HK-2 (cell line): Measurements from ENCODE around the gene CENPV.
A peak's percentile ranks its signal among the peaks of the same experiment; 100 is the strongest.
"Not testable (repeated sequence)": the region's sequence is repeated elsewhere in the genome, so short reads cannot be mapped to it uniquely, and the experiment has no call there.

Source experiments
- DNase-seq: peaks from one replicate; pipeline ENCODE4 v3.0.0-alpha.2; 2018; ENCODE audit not compliant: unreplicated experiment

Gene CENPV

DNA sequence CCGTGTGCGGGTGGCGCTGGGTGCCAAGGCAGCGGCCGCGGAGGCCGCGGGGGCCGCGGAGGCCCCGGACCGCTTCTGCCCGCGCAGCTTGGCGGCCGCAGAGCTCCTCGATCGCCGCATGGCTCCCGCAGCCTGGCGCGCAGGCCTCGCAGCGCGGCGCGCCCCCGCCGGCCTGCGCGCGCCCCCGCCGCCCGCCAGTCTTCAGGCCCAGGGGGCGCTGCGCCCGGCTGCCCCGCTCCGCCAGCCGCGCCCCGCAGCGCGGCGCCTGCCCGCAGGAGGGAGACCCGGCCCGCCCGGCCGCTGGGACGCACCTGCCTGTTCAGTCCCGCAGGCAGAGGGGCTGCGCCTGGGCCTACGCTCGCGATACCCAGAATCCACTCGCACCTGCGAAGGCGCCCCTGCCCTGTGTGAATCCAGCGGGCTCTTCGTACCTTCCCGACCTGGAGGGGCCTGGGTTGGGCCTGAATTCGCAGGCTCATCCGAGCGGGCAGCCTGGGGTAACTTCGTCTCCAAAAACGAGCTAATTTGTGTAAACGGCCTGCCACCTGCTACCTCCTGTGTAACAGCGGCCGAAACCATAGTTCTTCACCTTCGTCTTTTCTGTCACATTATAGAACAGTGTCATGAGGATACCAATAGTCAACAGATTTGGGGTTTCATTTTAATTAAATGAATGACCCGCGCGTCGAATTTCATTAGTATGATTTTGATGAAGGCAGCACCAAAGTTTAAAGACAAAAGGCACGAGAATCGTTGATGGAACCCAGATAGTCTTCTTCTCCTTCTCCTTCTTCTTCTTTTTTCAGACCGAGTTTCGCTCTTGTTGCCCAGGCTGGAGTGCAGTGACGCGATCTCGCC lies at the start of gene CENPV:
Gene CENPV (minus strand): TSS at position 153 of the 858 bp plus-strand sequence. CDS start 33 bp downstream, at position 120.
- DNase-seq: no peak

DNA sequence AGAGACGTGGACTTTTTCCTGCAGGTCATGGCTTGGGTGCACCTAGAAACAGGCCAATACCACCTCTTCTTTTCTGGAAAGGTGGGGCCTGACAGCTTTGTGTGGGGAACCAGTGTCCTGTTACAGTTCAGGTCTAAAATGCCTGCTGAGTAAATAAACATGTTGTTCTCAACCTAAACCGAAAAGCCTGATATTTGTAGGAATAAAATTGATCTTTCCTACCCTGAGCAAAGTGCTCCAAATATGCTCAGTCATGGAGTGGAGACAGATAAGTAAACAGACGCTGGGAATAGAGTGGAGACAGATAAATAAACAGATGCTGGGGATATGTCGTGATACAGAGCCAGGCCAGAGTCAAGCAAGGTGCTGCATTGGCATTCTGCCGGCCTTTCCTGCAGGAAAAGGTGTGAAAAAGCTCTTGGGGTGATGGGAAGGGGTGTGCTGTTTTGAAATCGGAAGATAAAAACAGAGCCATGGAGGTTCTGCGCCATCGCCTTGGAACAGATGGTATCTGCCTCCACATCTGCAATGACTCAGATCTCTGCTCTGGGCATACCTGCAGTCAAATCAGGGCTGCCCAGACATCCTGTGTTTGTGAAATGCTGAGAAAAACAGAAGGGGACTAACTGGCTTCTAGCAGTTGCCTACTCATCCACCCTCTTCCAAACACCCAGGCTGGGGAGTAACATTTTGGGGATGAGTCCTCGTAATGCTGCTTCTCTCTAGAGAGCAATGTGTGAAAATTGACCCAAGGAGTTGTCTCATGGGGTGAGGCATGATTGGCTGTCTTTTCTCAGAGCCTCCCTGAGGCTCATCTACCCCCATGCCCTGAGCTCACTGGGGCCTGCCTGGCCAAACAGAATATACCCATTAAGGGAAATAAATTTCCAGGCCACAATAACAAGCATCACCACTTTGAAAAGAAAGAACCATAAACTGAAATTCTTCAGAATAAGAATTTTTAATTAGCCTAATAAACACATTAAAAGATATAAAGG lies 45.3 kb upstream of the CENPV start:
- DNase-seq: no peak

DNA sequence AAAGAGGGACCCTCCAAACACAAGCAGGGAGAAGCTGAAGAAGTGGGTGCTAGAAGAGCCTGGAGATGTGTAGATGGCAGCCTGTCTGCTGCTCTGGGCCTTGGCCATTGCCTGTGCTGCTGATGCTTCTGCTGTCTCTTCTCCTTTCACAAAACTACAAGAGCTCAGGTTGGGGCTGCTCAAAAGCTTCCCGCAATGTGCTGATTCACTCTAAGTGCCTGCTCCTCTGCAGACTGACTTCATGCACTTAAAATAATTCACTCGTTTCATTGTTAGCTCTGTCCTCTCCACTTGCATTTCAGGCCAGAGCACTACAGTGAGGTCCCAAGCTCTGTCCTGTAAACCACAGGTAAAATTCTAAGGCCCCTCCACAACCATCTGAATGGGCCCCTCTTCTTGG lies 43.4 kb upstream of the CENPV start:
- DNase-seq: not testable (repeated sequence)

DNA sequence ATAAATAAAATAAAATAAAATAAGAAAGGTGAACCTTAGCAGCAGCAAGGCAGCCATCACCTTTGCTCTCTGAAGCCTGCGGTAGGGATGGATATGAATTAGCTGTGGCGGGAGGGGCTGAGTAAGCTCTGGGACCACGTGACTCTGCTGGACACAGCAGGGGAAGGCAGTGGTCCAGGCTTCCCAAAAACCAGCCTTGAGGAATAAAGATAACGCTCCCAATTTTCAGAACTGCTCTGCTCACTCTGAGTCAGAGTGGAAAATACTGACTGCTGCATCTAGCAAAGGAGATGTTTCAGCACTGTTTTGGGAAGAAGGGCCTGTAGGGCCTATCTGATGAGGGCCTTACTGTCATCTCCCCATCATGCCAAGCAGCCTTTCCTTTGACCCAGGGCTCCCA lies 42.6 kb upstream of the CENPV start:
- not testable (repeated sequence) for DNase-seq

DNA sequence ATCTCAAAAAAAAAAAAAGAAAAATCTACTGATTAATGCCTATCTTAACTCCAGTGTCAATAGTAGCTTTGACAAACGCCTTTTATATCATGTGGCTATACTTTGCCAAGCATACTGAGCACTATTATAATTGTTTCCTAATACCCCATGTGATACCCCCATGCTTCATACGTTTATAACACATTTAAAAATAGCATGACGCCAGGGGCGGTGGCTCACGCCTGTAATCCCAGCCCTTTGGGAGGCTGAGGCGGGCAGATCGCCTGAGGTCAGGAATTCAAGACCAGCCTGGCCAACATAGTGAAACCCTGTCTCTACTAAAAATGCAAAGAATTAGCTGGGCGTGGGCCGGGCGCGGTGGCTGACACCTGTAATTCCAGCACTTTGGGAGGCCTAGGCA lies 39.2 kb upstream of the CENPV start:
- DNase-seq: not testable (repeated sequence)

DNA sequence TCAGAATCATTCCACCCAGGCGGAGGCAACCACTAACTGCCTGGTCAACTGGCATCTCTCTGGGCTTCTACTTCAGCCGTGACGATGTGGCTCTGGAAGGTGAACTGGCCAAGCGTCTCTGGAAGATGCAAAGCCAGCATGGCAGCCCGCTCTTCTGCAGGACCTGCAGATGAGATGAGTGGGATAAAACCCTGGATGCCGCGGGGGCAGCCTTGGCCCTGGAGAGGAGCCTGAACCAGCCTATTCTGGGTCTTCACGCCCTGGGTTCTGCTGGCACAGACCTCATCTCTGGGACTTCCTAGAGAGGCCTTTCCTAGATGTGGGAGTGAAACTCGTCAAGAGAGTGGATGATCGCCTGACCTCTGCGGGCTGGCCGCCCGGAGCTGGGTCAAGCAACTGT lies 38.2 kb upstream of the CENPV start:
- DNase-seq: no peak

DNA sequence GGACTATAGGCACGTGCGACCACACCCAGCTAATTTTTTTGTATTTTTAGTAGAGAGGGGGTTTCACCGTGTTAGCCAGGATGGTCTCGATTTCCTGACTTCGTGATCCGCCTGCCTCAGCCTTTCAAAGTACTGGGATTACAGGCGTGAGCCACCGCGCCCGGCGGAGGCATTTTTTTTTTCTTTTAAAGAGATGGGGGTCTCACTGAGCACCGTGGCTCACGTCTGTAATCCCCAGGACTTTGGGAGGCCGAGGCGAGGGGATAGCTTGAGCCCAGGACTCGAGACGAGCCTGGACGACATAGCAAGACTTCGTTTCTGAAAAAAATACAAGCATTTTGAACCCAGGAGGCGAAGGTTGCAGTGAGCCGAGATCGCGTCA lies 32.8 kb upstream of the CENPV start:
- not testable (repeated sequence) for DNase-seq

DNA sequence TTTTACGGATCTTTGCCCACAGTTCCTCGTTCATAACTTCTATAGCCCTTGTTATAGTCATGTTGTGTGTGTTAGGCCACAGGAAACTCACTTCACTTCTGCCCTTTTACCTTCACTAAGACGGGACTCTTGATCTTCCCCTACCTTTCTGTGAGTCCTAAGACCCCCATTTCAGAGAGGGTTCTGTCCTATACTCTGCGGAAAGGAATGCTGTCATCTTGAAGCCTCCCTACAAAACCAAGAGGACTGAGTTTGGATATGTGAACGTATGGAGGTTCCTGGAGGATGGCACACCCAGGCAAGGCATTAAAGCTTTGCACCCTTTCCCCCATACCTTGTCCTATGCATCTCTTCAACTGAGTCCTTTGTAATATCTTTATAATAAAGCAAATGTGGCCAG lies 31.3 kb upstream of the CENPV start:
- no peak for DNase-seq

DNA sequence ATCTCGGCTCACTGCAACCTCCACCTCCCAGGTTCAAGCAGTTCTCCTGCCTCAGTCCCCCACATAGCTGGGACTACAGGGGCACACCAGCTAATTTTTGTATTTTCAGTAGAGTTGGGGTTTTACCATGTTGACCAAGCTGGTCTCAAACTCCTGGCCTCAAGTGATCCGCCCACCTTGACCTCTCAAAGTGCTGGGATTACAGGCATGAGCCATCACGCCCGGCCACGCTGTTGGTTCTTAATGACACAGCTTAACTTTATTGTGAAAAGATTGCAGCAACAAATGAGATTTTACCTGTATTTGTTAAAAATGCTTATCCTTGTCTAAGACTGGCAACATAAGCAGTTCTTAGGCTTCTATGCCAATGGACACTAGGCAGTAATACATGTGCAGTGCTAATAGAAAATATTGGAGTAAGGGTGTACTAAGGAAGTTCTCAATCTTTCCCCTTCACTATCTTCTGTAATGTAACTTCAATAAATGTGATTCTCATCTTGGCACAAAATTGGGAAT lies 30.6 kb upstream of the CENPV start:
- no peak for DNase-seq

DNA sequence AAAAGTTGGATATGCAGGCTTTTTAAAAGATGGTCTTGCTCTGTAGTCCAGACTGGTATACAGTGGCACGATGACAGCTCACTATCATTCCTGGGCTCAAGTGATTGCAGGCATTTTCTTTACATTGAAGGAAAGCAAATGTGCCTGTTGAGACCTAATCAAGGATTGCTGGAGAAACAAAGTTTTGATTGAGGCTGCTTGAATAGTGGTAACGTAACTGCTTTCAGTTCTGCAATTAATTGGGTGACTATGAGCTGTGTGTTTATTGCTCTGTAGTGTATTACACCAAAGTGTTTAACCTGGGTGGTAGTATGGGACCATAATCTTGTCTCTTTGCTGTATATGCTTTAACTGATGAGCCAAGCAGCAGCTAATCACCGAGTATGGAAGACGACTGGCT lies 29.9 kb upstream of the CENPV start:
- no peak for DNase-seq

DNA sequence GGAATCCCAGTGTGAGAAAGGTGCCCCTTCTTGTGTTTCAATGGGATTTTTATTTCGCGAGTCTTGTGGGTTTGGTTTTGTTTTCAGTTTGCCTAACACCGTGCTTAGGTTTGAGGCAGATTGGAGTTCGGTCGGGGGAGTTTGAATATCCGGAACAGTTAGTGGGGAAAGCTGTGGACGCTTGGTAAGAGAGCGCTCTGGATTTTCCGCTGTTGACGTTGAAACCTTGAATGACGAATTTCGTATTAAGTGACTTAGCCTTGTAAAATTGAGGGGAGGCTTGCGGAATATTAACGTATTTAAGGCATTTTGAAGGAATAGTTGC lies 28.2 kb upstream of the CENPV start:
- DNase-seq: no peak

DNA sequence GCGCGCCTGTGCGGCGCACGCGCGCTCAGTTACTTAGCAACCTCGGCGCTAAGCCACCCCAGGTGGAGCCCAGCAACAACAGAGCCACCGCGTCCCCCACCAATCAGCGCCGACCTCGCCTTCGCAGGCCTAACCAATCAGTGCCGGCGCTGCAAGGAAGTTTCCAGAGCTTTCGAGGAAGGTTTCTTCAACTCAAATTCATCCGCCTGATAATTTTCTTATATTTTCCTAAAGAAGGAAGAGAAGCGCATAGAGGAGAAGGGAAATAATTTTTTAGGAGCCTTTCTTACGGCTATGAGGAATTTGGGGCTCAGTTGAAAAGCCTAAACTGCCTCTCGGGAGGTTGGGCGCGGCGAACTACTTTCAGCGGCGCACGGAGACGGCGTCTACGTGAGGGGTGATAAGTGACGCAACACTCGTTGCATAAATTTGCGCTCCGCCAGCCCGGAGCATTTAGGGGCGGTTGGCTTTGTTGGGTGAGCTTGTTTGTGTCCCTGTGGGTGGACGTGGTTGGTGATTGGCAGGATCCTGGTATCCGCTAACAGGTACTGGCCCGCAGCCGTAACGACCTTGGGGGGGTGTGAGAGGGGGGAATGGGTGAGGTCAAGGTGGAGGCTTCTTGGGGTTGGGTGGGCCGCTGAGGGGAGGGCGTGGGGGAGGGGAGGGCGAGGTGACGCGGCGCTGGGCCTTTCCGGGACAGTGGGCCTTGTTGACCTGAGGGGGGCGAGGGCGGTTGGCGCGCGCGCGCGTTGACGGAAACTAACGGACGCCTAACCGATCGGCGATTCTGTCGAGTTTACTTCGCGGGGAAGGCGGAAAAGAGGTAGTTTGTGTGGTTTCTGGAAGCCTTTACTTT lies 27.6 kb upstream of the CENPV start, which contains the start of gene UBB:
Gene UBB (plus strand): TSS at position 452 of the 856 bp plus-strand sequence. CDS start 817 bp downstream, outside the sequence.
- DNase-seq: peak; percentile 94

DNA sequence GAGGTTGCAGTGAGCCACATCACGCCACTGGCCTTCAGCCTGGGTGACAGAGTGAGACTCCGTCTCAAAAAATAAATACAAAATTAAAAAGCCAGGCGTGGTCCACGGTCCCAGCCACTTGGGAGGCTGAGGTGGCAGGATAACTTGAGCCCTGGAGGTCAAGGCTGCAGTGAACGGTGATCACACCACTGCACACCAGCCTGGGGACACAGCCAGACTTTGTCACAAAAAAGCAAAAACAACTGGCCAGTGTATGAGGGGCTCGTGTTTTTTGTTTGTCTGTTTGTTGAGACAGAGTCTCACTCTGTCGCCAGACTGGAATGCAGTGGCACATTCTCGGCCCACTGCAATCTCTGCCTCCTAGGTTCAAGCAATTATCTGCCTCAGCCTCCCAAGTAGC lies 26.4 kb upstream of the CENPV start:
- DNase-seq: no peak

DNA sequence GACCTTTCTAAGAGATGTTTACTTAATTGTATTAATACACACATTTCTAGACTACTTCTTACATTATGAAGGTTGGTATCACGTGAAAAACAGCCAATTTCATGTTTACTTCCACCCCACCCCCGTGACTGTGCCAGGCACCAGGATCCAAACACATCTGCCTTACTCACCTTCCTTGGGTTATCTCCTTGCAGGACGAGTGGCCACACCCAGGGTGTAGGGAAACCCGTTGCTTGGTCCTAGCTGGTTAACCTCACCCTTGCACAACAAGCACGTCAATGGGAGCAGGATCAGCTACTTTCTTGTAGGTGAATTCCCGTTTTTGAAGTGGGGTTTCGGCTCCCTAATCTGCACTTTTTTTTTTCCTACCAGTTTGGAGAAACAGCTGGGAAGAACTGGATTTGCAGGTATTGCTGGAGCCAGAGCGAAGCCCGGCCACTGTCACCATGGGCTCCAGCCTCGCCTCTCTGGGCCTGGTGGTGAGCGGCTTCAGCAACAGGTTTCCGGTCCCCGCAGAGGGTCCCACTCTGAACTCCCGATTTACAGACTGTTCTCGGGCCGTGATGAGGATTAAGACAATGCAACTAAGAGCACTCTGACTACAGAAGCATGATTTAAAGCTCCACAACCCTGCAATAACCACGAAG lies 25.5 kb upstream of the CENPV start:
- DNase-seq: no peak

DNA sequence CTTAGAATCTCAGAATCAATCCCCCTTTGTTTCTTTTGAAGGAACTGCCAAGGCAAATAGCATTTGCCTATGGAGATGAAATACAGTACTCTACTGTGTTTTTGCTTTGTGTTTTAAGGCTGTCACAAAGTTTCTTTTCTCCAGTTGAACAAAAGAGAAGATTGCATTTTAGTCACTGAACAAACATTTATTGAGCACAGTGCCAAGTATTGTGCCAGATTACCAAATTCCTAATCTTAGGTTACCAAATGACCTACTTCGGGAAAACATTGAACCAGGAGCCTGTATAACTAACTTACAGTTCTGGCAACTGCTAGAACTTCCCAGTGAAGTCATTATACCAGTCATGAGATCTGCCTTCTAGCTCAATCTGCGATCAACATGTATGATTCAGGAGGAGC lies 24.7 kb upstream of the CENPV start:
- no peak for DNase-seq

DNA sequence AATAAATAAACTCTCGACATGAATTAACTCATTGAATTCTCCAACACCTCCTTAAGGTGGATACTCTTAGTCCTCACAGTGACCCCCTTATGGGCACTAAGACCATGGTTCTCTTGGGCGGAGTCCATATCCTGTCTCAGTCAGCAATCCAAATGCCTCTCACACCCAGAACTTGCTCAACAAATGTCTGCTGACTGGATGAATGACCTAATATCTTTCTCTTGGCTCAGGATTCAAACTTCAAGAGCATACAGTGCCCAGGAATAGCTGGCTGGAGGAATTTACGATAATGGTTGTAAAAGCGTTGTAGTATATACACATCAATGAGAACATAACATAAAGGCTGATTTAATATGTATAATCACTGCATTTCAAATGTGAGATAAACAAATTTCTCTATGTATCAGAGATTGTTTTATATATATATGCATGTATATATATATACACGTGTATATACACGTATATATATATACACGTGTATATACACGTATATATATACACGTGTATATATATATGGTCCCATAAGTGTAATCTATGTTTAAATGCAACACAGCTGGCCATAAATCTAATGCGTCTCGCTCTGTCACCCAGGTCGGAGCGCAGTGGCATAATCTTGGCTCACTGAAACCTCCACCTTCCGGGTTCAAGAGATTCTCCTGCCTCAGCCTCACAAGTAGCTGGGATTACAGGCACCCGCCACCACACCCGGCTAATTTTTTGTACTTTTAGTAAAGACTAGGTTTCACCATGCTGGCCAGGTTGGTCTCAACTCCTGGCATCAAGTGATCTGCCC lies 21.1 kb upstream of the CENPV start:
- DNase-seq: no peak

DNA sequence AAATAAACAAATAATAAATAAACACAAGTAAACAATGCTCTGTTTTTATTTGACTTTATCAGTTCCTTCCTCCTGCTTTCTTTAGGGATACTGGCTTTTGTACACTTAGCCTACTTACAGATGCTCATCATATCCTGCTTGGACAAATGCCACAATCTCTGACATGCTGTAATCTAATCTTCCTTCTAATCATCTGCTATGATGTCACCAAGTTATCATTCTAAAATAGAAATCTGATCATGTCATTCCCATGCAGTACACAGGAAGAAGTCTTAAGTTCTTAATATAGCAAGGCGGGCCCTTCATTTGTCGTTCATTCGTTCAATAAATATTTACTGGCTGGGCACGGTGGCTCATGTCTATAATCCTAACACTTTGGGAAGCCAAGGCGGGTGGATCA lies 18.5 kb upstream of the CENPV start:
- DNase-seq: no peak

DNA sequence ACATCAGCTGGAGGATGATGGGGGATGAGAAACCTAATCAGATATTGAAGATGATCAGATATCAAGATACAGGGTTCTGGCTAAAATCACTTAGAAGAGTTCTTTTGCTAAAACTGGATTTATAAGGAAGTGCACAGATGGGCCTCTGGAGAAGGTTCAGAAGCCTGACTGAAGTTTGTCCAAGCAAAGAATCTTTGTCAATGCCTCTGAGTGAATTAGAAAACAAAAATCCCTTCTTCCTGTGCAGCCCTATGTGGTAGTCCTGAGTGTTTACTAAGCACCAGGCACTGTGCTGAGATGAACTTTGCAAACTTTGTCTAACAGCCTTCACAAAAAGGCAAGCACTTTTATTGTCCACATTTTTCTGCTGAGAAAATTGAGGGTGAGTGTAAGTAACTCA lies 11.4 kb upstream of the CENPV start:
- no peak for DNase-seq

DNA sequence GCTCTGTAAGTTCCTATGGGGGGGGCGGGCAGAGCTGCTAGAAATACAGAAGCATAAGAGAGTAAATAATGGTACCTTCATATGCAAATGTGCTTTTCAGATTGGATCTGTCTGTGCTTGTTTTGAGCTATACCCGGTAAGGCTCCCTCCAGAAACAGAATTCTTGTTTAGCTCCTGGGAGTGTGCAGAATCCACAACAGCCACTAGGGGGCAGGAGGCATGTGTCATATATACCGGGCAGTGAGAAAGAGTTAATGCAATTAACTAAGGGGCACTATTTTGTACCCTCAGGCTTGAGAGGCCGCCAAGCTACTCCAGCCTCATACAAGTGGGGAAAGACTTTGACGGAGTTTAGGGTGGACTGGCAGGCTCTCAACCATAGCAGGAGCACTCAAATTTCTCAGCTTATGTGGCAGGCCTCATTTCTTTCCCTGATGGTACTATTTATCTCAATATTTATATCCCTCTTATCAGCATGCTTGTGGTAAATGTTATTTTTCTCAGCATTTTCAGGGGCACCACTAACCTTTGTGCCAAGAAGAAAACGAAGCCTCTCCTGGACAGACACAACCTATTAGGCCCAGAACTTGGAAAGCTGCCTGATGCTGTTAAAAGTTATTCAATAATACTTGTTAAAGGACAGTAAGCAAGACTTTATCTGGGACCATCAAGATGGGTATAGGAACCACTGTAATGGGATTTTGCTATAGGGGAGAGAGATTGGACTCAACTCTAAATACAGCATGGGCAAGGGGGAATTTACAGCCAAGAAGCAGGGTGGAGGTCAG lies 10.7 kb upstream of the CENPV start:
- DNase-seq: peak; percentile 64
